H9 (cell line): ENCODE data around the gene C17orf107. TPM values are rescaled to one million over a fixed set of nuclear protein-coding genes. Genes with fewer than 3 reads are reported as not detected.

ENCODE experiments used
- DNase-seq: peaks from one replicate; pipeline ENCODE4 v3.0.0-alpha.2; 2017
- H2AFZ ChIP-seq: one replicate; pipeline ENCODE4 v1.6.1; 2013; ENCODE audit warnings: mild to moderate bottlenecking, low read length, control low read depth, moderate library complexity
- H2AK5ac ChIP-seq: 2 replicates; pipeline ENCODE4 v1.6.1; 2013; ENCODE audit warnings: low read length, control low read depth, mixed read lengths; ENCODE audit not compliant: insufficient read length
- H2BK120ac ChIP-seq: one replicate; pipeline ENCODE4 v1.6.1; 2013; ENCODE audit warnings: low read depth, mild to moderate bottlenecking, low read length, control low read depth, inconsistent platforms; ENCODE audit not compliant: poor library complexity, severe bottlenecking
- H2BK12ac ChIP-seq: 2 replicates; pipeline ENCODE4 v1.6.1; 2013; ENCODE audit warnings: low read length, control low read depth, mixed read lengths, low read depth; ENCODE audit not compliant: insufficient read length
- H2BK15ac ChIP-seq: 2 replicates; pipeline ENCODE4 v1.6.1; 2013; ENCODE audit warnings: low read depth, low read length, control low read depth
- H2BK20ac ChIP-seq: one replicate; pipeline ENCODE4 v1.6.1; 2013; ENCODE audit warnings: low read depth, mild to moderate bottlenecking, low read length, control low read depth, inconsistent platforms; ENCODE audit not compliant: poor library complexity, severe bottlenecking
- H2BK5ac ChIP-seq: 2 replicates; pipeline ENCODE4 v1.6.1; 2013; ENCODE audit warnings: low read length, control low read depth, mixed read lengths; ENCODE audit not compliant: insufficient read length
- H3K14ac ChIP-seq: 2 replicates; pipeline ENCODE4 v1.6.1; 2013; ENCODE audit warnings: low read length, control low read depth; ENCODE audit not compliant: insufficient read depth
- H3K18ac ChIP-seq: 2 replicates; pipeline ENCODE4 v1.6.1; 2013; ENCODE audit warnings: low read depth, mild to moderate bottlenecking, mixed read lengths, low read length, control low read depth; ENCODE audit not compliant: insufficient read length
- H3K23ac ChIP-seq: 2 replicates; pipeline ENCODE4 v1.6.1; 2013; ENCODE audit warnings: low read length, control low read depth, mixed read lengths, low read depth; ENCODE audit not compliant: insufficient read length
- H3K23me2 ChIP-seq: 2 replicates; pipeline ENCODE4 v1.6.1; 2013; ENCODE audit warnings: low read depth, mild to moderate bottlenecking, mixed read lengths, low read length, control low read depth; ENCODE audit not compliant: insufficient read length, poor library complexity, severe bottlenecking
- H3K27ac ChIP-seq: 2 replicates; pipeline ENCODE4 v1.5.1; 2013; ENCODE audit warnings: low read length, control low read depth, mixed read lengths, low read depth; ENCODE audit not compliant: insufficient read length
- H3K27me3 ChIP-seq: 2 replicates; pipeline ENCODE4 v1.6.1; 2013; ENCODE audit warnings: low read length, control low read depth, inconsistent platforms; ENCODE audit not compliant: insufficient read depth
- H3K4ac ChIP-seq: 2 replicates; pipeline ENCODE4 v1.6.1; 2013; ENCODE audit warnings: low read depth, mild to moderate bottlenecking, control low read depth, inconsistent platforms, low read length, moderate library complexity
- H3K4me1 ChIP-seq: 2 replicates; pipeline ENCODE4 v1.6.1; 2013; ENCODE audit warnings: low read length, control low read depth, inconsistent platforms; ENCODE audit not compliant: insufficient read depth
- H3K4me2 ChIP-seq: 2 replicates; pipeline ENCODE4 v1.6.1; 2013; ENCODE audit warnings: low read length, control low read depth, mixed read lengths; ENCODE audit not compliant: insufficient read length, insufficient read depth
- H3K56ac ChIP-seq: 2 replicates; pipeline ENCODE4 v1.6.1; 2013; ENCODE audit warnings: low read depth, mild to moderate bottlenecking, mixed read lengths, low read length, control low read depth; ENCODE audit not compliant: insufficient read length
- H3K79me1 ChIP-seq: 2 replicates; pipeline ENCODE4 v1.6.1; 2013; ENCODE audit warnings: low read depth, mild to moderate bottlenecking, moderate library complexity, low read length, control low read depth, inconsistent platforms; ENCODE audit not compliant: insufficient read depth, poor library complexity, severe bottlenecking
- H3K79me2 ChIP-seq: 2 replicates; pipeline ENCODE4 v1.6.1; 2013; ENCODE audit warnings: low read length, control low read depth, inconsistent platforms; ENCODE audit not compliant: insufficient read depth
- H3K9ac ChIP-seq: 2 replicates; pipeline ENCODE4 v1.6.1; 2013; ENCODE audit warnings: low read length, control low read depth, mixed read lengths; ENCODE audit not compliant: insufficient read length; ENCODE audit errors: extremely low read depth
- H3K9me3 ChIP-seq: one replicate; pipeline ENCODE4 v1.6.1; 2013; ENCODE audit warnings: low read depth, low read length, inconsistent platforms; ENCODE audit not compliant: control insufficient read depth
- H3T11ph ChIP-seq: one replicate; pipeline ENCODE4 v1.6.1; 2013; ENCODE audit warnings: mild to moderate bottlenecking, low read length, control low read depth, inconsistent platforms
- H4K20me1 ChIP-seq: one replicate; pipeline ENCODE4 v1.6.1; 2013; ENCODE audit not compliant: control insufficient read depth, insufficient read length, insufficient read depth
- H4K5ac ChIP-seq: 2 replicates; pipeline ENCODE4 v1.6.1; 2013; ENCODE audit warnings: low read depth, mild to moderate bottlenecking, mixed read lengths, low read length, control low read depth; ENCODE audit not compliant: insufficient read length
- H4K8ac ChIP-seq: replicated peaks from 2 replicates; pipeline ENCODE4 v1.6.1; 2013; ENCODE audit warnings: low read length, control low read depth, mixed read lengths, low read depth; ENCODE audit not compliant: insufficient read length
- H4K91ac ChIP-seq: 2 replicates; pipeline ENCODE4 v1.6.1; 2013; ENCODE audit warnings: low read depth, mild to moderate bottlenecking, moderate library complexity, mixed read lengths, low read length, control low read depth; ENCODE audit not compliant: insufficient read length
- H3K27ac Mint-ChIP-seq, 3 experiments: 2 replicates in 2 of 3; 3 replicates in 1 of 3; pipeline ENCODE4 v1.8.0; 2020 to 2021; ENCODE audit warnings: mixed read lengths in 3 of 3, mild to moderate bottlenecking in 1 of 3, moderate library complexity in 1 of 3
- H3K27me3 Mint-ChIP-seq: 2 replicates; pipeline ENCODE4 v1.8.0; 2021; ENCODE audit warnings: low read depth, mild to moderate bottlenecking, moderate library complexity, mixed read lengths
- H3K36me3 Mint-ChIP-seq, 3 experiments: 2 replicates in 2 of 3; 3 replicates in 1 of 3; pipeline ENCODE4 v1.8.0; 2020 to 2021; ENCODE audit warnings: low read depth in 3 of 3, mixed read lengths in 3 of 3; ENCODE audit not compliant: insufficient read depth in 1 of 3
- H3K4me1 Mint-ChIP-seq, 2 experiments: 2 replicates each; pipeline ENCODE4 v1.8.0; 2020; ENCODE audit warnings: mixed read lengths in 2 of 2
- H3K4me3 Mint-ChIP-seq, 2 experiments: 2 replicates in 1 of 2; 3 replicates in 1 of 2; pipeline ENCODE4 v1.8.0; 2020 to 2021; ENCODE audit warnings: mild to moderate bottlenecking in 2 of 2, mixed read lengths in 2 of 2, moderate library complexity in 1 of 2
- H3K9me3 Mint-ChIP-seq, 2 experiments: 2 replicates in 1 of 2; 3 replicates in 1 of 2; pipeline ENCODE4 v1.8.0; 2020; ENCODE audit warnings: mild to moderate bottlenecking in 2 of 2, mixed read lengths in 2 of 2, moderate library complexity in 1 of 2
- WGBS: extraction: QIAGEN DNeasy Blood & Tissue Kit; methylation state at CpG from one replicate; pipeline ENCODE4 v1.1.7; 2013; ENCODE audit warnings: missing lambda C conversion rate, low lambda C conversion rate, mixed read lengths; ENCODE audit not compliant: insufficient read length; ENCODE audit errors: extremely low coverage; 5-methylcytosine and 5-hydroxymethylcytosine counted together
- total RNA-seq: library from RNA; stranded (reverse); gene quantifications from 2 replicates; pipeline ENCODE4 v1.2.1, GENCODE V29; 2021
- TF ChIP-seq, protein P1 (sequence below): fragments of 200-600 bp; sonication (generic); conservative IDR thresholded peaks from 3 replicates; pipeline ENCODE4 v1.8.0; 2021; ENCODE audit warnings: antibody characterized with exemption, mild to moderate bottlenecking

The C17orf107 gene
- total RNA-seq, 1 experiment from 2014 or later = 4.4 TPM

DNA sequence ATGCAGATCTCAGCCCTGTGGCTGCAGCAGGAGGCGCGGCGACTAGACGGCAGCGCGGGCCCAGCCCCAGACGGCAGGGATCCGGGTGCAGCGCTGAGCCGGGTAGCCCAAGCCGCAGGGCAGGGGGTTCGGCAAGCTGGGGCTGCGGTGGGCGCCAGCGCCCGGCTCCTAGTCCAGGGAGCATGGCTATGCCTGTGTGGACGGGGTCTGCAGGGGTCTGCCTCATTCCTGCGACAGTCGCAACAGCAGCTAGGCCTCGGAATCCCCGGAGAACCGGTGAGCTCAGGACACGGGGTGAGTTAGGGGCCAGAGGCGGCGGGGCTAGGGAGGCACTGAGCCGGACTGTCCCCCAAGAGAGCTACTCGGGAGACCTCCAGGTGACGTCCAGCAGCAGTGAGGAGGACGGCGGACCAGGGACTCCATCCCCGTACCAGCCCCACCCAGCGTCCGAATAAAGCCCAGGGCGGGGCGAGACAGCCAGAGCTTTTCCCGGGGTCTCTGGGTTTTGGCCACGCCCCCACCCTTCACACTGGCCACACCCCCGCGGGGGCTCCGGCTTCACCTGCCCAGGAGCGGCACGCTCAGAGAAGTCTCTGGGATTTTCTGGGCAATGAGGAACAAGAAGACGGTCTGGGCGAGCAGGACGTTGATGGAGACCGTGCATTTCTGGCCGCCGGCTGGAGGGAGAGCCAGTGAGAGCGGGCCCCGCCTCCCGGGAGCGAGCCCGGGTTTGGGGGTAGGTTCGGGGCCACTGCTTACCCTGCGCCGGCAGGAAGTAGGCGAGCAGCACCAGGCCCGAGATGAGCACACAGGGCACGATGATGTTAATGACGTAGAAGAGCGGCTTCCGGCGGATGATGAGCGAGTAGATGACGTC, 1.1 kb downstream of the C17orf107 start:
- no peak overlapping the region for H2BK120ac ChIP-seq
- no peak overlapping the region for H3K56ac ChIP-seq
- H4K8ac ChIP-seq = no peak overlapping the region
- no CpG with 5 or more reads among the region's 65 CpGs for WGBS
- peaks cover 10% of the 10 kb centered on the region for H3K27me3 Mint-ChIP-seq
- TF ChIP-seq, protein P1, sequence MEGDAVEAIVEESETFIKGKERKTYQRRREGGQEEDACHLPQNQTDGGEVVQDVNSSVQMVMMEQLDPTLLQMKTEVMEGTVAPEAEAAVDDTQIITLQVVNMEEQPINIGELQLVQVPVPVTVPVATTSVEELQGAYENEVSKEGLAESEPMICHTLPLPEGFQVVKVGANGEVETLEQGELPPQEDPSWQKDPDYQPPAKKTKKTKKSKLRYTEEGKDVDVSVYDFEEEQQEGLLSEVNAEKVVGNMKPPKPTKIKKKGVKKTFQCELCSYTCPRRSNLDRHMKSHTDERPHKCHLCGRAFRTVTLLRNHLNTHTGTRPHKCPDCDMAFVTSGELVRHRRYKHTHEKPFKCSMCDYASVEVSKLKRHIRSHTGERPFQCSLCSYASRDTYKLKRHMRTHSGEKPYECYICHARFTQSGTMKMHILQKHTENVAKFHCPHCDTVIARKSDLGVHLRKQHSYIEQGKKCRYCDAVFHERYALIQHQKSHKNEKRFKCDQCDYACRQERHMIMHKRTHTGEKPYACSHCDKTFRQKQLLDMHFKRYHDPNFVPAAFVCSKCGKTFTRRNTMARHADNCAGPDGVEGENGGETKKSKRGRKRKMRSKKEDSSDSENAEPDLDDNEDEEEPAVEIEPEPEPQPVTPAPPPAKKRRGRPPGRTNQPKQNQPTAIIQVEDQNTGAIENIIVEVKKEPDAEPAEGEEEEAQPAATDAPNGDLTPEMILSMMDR = no peak
- no peak overlapping the region for H4K5ac ChIP-seq
- H3K36me3 Mint-ChIP-seq = peaks cover 4 to 15% (median 14%) of the 10 kb centered on the region in 3 experiments; a peak in 6 of 7 replicates
- H3K14ac ChIP-seq = no peak overlapping the region
- H4K91ac ChIP-seq = no peak overlapping the region
- H3K4me1 ChIP-seq = peaks cover 3% of the 10 kb centered on the region; the same call in 1 of the 2 replicates
- H3K79me2 ChIP-seq = no peaks in the 10 kb centered on the region
- H3K9me3 ChIP-seq = no peaks in the 10 kb centered on the region
- H3K79me1 ChIP-seq = no peaks in the 10 kb centered on the region
- no peak overlapping the region for H3K9ac ChIP-seq
- no peaks in the 10 kb centered on the region for H4K20me1 ChIP-seq
- H3K27ac Mint-ChIP-seq = no peak overlapping the region
- H3K23me2 ChIP-seq = peaks cover 12% of the 10 kb centered on the region
- no peak overlapping the region for H2AK5ac ChIP-seq
- H3K9me3 Mint-ChIP-seq = no peaks in the 10 kb centered on the region
- peaks cover 10 to 32% of the 10 kb centered on the region in 2 experiments for H3K4me1 Mint-ChIP-seq
- H3K23ac ChIP-seq = no peak overlapping the region
- no peak overlapping the region for H2BK5ac ChIP-seq
- DNase-seq = peak; percentile 94
- no peak overlapping the region for H3T11ph ChIP-seq
- H3K27me3 ChIP-seq = no peaks in the 10 kb centered on the region
- H2BK12ac ChIP-seq = no peak overlapping the region
- no peak overlapping the region for H2BK15ac ChIP-seq
- peak overlapping the region; percentile 68 to 88 for H3K4me3 Mint-ChIP-seq
- peak overlapping the region; percentile 13 for H3K4me2 ChIP-seq
- H2AFZ ChIP-seq = no peak overlapping the region
- no peak overlapping the region for H3K27ac ChIP-seq
- no peak overlapping the region for H2BK20ac ChIP-seq
- no peak overlapping the region for H3K18ac ChIP-seq
- no peak overlapping the region for H3K4ac ChIP-seq
